Measurements from ENCODE around the gene TMEM106C. TPM values are rescaled to one million over a fixed set of nuclear protein-coding genes. Genes with fewer than 3 reads are reported as not detected.

Gene TMEM106C
- 282 and 530 TPM in 2 replicates for total RNA-seq (2014; rRNA removed; shearing (Covaris generic))

GRCh38 chr12:47963340-47964040 lies at the start of gene TMEM106C:
TMEM106C (plus strand) TSS chr12:47963596; CDS start chr12:47964237, 641 bp downstream.
- DNase-seq (ENCODE audit: low read depth) = peak; percentile 85

GRCh38 chr12:47920913-47921312 lies 42.5 kb upstream of the TMEM106C start:
- no peak for DNase-seq (ENCODE audit: low read depth)

- DNase-seq (ENCODE audit: low read depth) = no peak
Measured at GRCh38 chr12:47921907-47922306, 41.5 kb upstream of the TMEM106C start.

- DNase-seq (ENCODE audit: low read depth) = no peak
Measured at GRCh38 chr12:47927346-47927745, 36.0 kb upstream of the TMEM106C start.

GRCh38 chr12:47930634-47931033 lies 32.8 kb upstream of the TMEM106C start:
- DNase-seq (ENCODE audit: low read depth) = no peak

GRCh38 chr12:47931187-47931586 lies 32.2 kb upstream of the TMEM106C start:
- DNase-seq (ENCODE audit: low read depth) = no peak

GRCh38 chr12:47935184-47935583 lies 28.2 kb upstream of the TMEM106C start:
- DNase-seq (ENCODE audit: low read depth) = peak; percentile 37

- DNase-seq (ENCODE audit: low read depth) = peak; percentile 85
Measured at GRCh38 chr12:47938093-47938492, 25.3 kb upstream of the TMEM106C start.

- DNase-seq (ENCODE audit: low read depth) = no peak
Measured at GRCh38 chr12:47938594-47938993, 24.8 kb upstream of the TMEM106C start.

GRCh38 chr12:47939009-47939601 lies 24.3 kb upstream of the TMEM106C start:
- DNase-seq (ENCODE audit: low read depth) = peak; percentile 28

GRCh38 chr12:47940773-47941474 lies 22.5 kb upstream of the TMEM106C start:
- DNase-seq (ENCODE audit: low read depth) = no peak

GRCh38 chr12:47941475-47941780 lies 22.0 kb upstream of the TMEM106C start:
- no peak for DNase-seq (ENCODE audit: low read depth)

- no peak for DNase-seq (ENCODE audit: low read depth)
Measured at GRCh38 chr12:47941871-47942613, 21.4 kb upstream of the TMEM106C start.

GRCh38 chr12:47942614-47943225 lies 20.7 kb upstream of the TMEM106C start:
- DNase-seq (ENCODE audit: low read depth) = no peak

- DNase-seq (ENCODE audit: low read depth) = peak; percentile 43
Measured at GRCh38 chr12:47943623-47944340, 19.6 kb upstream of the TMEM106C start.

GRCh38 chr12:47944685-47945340 lies 18.6 kb upstream of the TMEM106C start:
- peak; percentile 19 for DNase-seq (ENCODE audit: low read depth)

- no peak for DNase-seq (ENCODE audit: low read depth)
Measured at GRCh38 chr12:47945341-47945728, 18.1 kb upstream of the TMEM106C start.

GRCh38 chr12:47946413-47947323 lies 16.7 kb upstream of the TMEM106C start:
- peak; percentile 34 for DNase-seq (ENCODE audit: low read depth)

GRCh38 chr12:47947341-47947740 lies 16.1 kb upstream of the TMEM106C start:
- no peak for DNase-seq (ENCODE audit: low read depth)
